ENCODE data around the gene MEGF11. TPM values are rescaled to one million over a fixed set of nuclear protein-coding genes. Genes with fewer than 3 reads are reported as not detected.

Gene MEGF11
- polyA plus RNA-seq, 1 experiment = 0.04 TPM

GRCh38 chr15:66014635-66015182, 238.8 kb downstream of the MEGF11 start:
- ChIA-PET CTCF (no interaction called here), POLR2A (no interaction called here)
- TF ChIP-seq CTCF (IDR thresholded peaks at IDR 0.05; ENCODE audit: insufficient read depth, low read depth, low read length) = no peak
- H3K27me3 ChIP-seq (ENCODE audit: control insufficient read depth, insufficient read depth, low read length) = peaks cover 1% of the 10 kb centered on the region; the same call in 1 of the 2 replicates
- H3K36me3 ChIP-seq (ENCODE audit: control insufficient read depth, insufficient read depth, low read length) = no peaks in the 10 kb centered on the region
- DNase-seq (ENCODE audit: low read depth) = no peak
- no peak overlapping the region for H3K4me3 ChIP-seq (ENCODE audit: low read depth, low read length)

GRCh38 chr15:66014022-66014421, 239.5 kb downstream of the MEGF11 start:
- Histone ChIP-seq H3K4me3 (ENCODE audit: low read depth, low read length) (no peak overlapping the region), H3K36me3 (ENCODE audit: control insufficient read depth, insufficient read depth, low read length) (no peaks in the 10 kb centered on the region), H3K27me3 (ENCODE audit: control insufficient read depth, insufficient read depth, low read length) (0 out of 2 replicates have a peak, but pooled peaks cover 1% of the 10 kb centered on the region)
- DNase-seq (ENCODE audit: low read depth) = no peak
- no peak for TF ChIP-seq CTCF (IDR thresholded peaks at IDR 0.05; ENCODE audit: insufficient read depth, low read depth, low read length)
- CTCF ChIA-PET = no interaction called here
- POLR2A ChIA-PET = no interaction called here

GRCh38 chr15:66008940-66009562, 244.5 kb downstream of the MEGF11 start:
- H3K4me3 ChIP-seq (ENCODE audit: low read depth, low read length) = no peak overlapping the region
- no peaks in the 10 kb centered on the region for H3K36me3 ChIP-seq (ENCODE audit: control insufficient read depth, insufficient read depth, low read length)
- no peak for DNase-seq (ENCODE audit: low read depth)
- TF ChIP-seq CTCF (IDR thresholded peaks at IDR 0.05; ENCODE audit: insufficient read depth, low read depth, low read length) = no peak
- ChIA-PET POLR2A (no interaction called here), CTCF (interaction anchor here (0.7 kb wide), 1 partner anchor 195 kb away, joined by 3 read pairs; no protein-coding TSS in a partner anchor)
- no peaks in the 10 kb centered on the region for H3K27me3 ChIP-seq (ENCODE audit: control insufficient read depth, insufficient read depth, low read length)

- POLR2A ChIA-PET = no interaction called here
- CTCF ChIA-PET = no interaction called here
- no peak for DNase-seq (ENCODE audit: low read depth)
- no peaks in the 10 kb centered on the region for H3K27me3 ChIP-seq (ENCODE audit: control insufficient read depth, insufficient read depth, low read length)
- H3K4me3 ChIP-seq (ENCODE audit: low read depth, low read length) = no peak overlapping the region
- H3K36me3 ChIP-seq (ENCODE audit: control insufficient read depth, insufficient read depth, low read length) = no peaks in the 10 kb centered on the region
- TF ChIP-seq CTCF (IDR thresholded peaks at IDR 0.05; ENCODE audit: insufficient read depth, low read depth, low read length) = no peak
Observed at GRCh38 chr15:66007663-66008262, 245.8 kb downstream of the MEGF11 start.

GRCh38 chr15:66006986-66007385, 246.6 kb downstream of the MEGF11 start:
- H3K4me3 ChIP-seq (ENCODE audit: low read depth, low read length) = no peak overlapping the region
- no peak for DNase-seq (ENCODE audit: low read depth)
- no peaks in the 10 kb centered on the region for H3K36me3 ChIP-seq (ENCODE audit: control insufficient read depth, insufficient read depth, low read length)
- no peaks in the 10 kb centered on the region for H3K27me3 ChIP-seq (ENCODE audit: control insufficient read depth, insufficient read depth, low read length)
- ChIA-PET CTCF (no interaction called here), POLR2A (no interaction called here)
- TF ChIP-seq CTCF (IDR thresholded peaks at IDR 0.05; ENCODE audit: insufficient read depth, low read depth, low read length) = no peak
